A172 (cell line): Measurements from ENCODE around the gene DHRS7B. TPM values are rescaled to one million over a fixed set of nuclear protein-coding genes. Genes with fewer than 3 reads are reported as not detected.

ENCODE experiments used
- DNase-seq: peaks from one replicate; pipeline ENCODE4 v3.0.0-alpha.2; 2015; ENCODE audit warnings: low spot score
- total RNA-seq: library from RNA; depleted of rRNA; stranded (reverse); fragments of >200 nt; shearing (Covaris generic); gene quantifications from 2 replicates; pipeline ENCODE4 v1.2.3, GENCODE V29; 2014; rRNA removed

Gene DHRS7B
- total RNA-seq, 1 experiment from 2014 or later: 21.7 TPM

- DNase-seq: no peak
Observed at GRCh38 chr17:21240369-21241055, 113.7 kb downstream of the DHRS7B start.

Other genes starting within 250 kb of the DHRS7B start
- 184 and 204 TPM in 2 replicates for gene USP22, start 84.0 kb upstream of the DHRS7B start, total RNA-seq
- 38.0 and 41.7 TPM in 2 replicates for gene TMEM11, start 87.2 kb downstream of the DHRS7B start, total RNA-seq
- 1.9 and 2.9 TPM in 2 replicates for gene NATD1, start 126.4 kb downstream of the DHRS7B start, total RNA-seq
- gene MAP2K3, start 157.7 kb downstream of the DHRS7B start, total RNA-seq: 12.1 and 16.8 TPM in 2 replicates
- 0.03 and 0.05 TPM in 2 replicates for gene KCNJ12, start 249.4 kb downstream of the DHRS7B start, total RNA-seq